ENCODE results near the gene KANSL1. TPM values are rescaled to one million over a fixed set of nuclear protein-coding genes. Genes with fewer than 3 reads are reported as not detected.

KANSL1 gene
- total RNA-seq, 1 experiment from 2014 or later = 55.5 TPM

- no peak overlapping the region for H3K4me3 ChIP-seq (ENCODE audit: low read depth in 2 of 2, low read length in 2 of 2)
- ATAC-seq (no peak), DNase-seq (ENCODE audit: low read depth, low spot score) (no peak)
- in situ Hi-C loops (cut with HindIII; ENCODE audit: low pct_unique_long_range_greater_than_20kb, low sequenced_read_pairs) = no loop called here
- H3K36me3 ChIP-seq (ENCODE audit: control insufficient read depth, insufficient read depth, low read length) = no peaks in the 10 kb centered on the region
- H3K4me1 ChIP-seq (ENCODE audit: control insufficient read depth, insufficient read depth, low read length) = no peaks in the 10 kb centered on the region
- intact Hi-C loops (cut with micrococcal nuclease; ENCODE audit: unreplicated experiment) = no loop called here
- POLR2A ChIA-PET = no interaction called here
- no peaks in the 10 kb centered on the region for H3K27me3 ChIP-seq (ENCODE audit: control insufficient read depth, insufficient read depth, low read length)
- BruUV-seq (replicated peaks) = no TSS peak
- CTCF ChIA-PET = no interaction called here
- no peaks in the 10 kb centered on the region for H3K9me3 ChIP-seq (ENCODE audit: control insufficient read depth, insufficient read depth, low read depth, low read length)
- TF ChIP-seq REST (IDR thresholded peaks at IDR 0.05; ENCODE audit: insufficient read depth in 1 of 2, low read depth in 2 of 2, low read length in 1 of 2) (no peak), POLR2AphosphoS5 (IDR thresholded peaks at IDR 0.05; ENCODE audit: low read depth, low read length) (no peak), CTCF (IDR thresholded peaks at IDR 0.05) (no peak), TCF7L2 (IDR thresholded peaks at IDR 0.05; ENCODE audit: low read depth, low read length) (no peak), SIN3A (IDR thresholded peaks at IDR 0.05; ENCODE audit: borderline replicate concordance, insufficient read depth, low read depth, low read length) (no peak)
- H3K27ac ChIP-seq (ENCODE audit: low read length) = no peak overlapping the region
These were observed 198.2 kb downstream of the KANSL1 start for GRCh38 chr17:45994987-45995386.

GRCh38 chr17:45993962-45994627, 199.1 kb downstream of the KANSL1 start:
- ChIA-PET CTCF (no interaction called here), POLR2A (no interaction called here)
- in situ Hi-C loops (cut with HindIII; ENCODE audit: low pct_unique_long_range_greater_than_20kb, low sequenced_read_pairs) = no loop called here
- no peak overlapping the region for H3K4me3 ChIP-seq (ENCODE audit: low read depth in 2 of 2, low read length in 2 of 2)
- no peaks in the 10 kb centered on the region for H3K9me3 ChIP-seq (ENCODE audit: control insufficient read depth, insufficient read depth, low read depth, low read length)
- BruUV-seq (replicated peaks) = no TSS peak
- no peak overlapping the region for H3K27ac ChIP-seq (ENCODE audit: low read length)
- no peak for ATAC-seq
- no peaks in the 10 kb centered on the region for H3K4me1 ChIP-seq (ENCODE audit: control insufficient read depth, insufficient read depth, low read length)
- H3K36me3 ChIP-seq (ENCODE audit: control insufficient read depth, insufficient read depth, low read length) = no peaks in the 10 kb centered on the region
- TF ChIP-seq TCF7L2 (IDR thresholded peaks at IDR 0.05; ENCODE audit: low read depth, low read length) (no peak), SIN3A (IDR thresholded peaks at IDR 0.05; ENCODE audit: borderline replicate concordance, insufficient read depth, low read depth, low read length) (no peak), POLR2AphosphoS5 (IDR thresholded peaks at IDR 0.05; ENCODE audit: low read depth, low read length) (no peak), REST (IDR thresholded peaks at IDR 0.05; ENCODE audit: insufficient read depth in 1 of 2, low read depth in 2 of 2, low read length in 1 of 2) (no peak), CTCF (IDR thresholded peaks at IDR 0.05) (no peak)
- DNase-seq (ENCODE audit: low read depth, low spot score) = no peak
- H3K27me3 ChIP-seq (ENCODE audit: control insufficient read depth, insufficient read depth, low read length) = no peaks in the 10 kb centered on the region
- intact Hi-C loops (cut with micrococcal nuclease; ENCODE audit: unreplicated experiment) = no loop called here
